ENCODE measurements around the gene AMIGO3.

The AMIGO3 gene

DNA sequence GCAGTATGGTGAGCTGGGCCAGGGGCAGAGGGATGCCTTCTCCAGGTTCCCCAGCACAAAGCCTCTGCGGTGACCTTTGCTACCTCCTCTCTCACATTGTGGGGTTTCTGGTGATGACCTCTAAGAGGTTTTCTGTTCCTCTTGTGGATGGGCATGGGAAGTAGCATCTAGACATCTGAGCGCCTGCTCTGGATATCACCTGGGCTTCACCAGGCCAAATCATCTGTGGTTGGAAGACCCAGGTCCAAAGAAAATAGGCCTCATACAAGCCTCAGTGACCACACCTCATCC is 38.3 kb downstream of the AMIGO3 start:
- H3K27ac ChIP-seq, result no peak overlapping the region
- TF ChIP-seq CTCF (IDR thresholded peaks at IDR 0.05) (no peak), ZFX (IDR thresholded peaks at IDR 0.05; ENCODE audit: borderline replicate concordance) (no peak)

DNA sequence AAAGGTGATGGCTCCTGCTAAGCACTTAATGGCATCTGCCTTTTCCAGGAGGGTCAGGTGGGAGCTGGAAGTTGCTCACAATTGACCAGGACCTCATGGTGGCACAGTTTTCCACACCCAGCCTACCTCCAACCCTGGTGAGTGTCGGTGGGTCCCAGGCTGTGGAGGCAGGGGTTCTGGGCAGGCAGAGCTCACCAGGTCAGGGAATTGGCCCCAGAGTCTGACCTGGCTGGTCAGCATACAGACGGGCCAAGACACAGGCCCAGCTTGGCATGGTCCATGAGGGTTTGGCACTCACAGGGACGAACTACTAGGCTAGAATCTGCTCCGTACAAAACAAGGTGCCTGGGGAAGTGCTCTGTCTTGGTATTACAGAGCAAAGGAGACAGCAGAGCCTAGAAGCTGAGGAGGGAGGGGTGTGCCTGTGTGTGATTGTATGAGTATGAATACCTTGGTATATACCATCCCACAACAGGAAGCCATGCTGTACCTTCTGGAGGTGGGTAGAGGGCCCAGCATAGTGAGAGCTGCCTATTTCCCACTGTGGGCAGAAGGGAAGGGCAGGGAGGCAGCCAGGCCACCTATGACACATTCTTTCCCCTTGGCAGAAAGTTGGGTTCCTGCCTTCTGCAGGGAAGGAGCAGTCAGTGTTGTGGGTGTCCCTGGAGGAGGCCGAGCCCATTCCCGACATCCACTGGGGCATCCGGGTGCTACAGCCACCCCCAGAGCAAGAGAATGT is 38.8 kb downstream of the AMIGO3 start:
- TF ChIP-seq CTCF (IDR thresholded peaks at IDR 0.05), result no peak
- no peak for TF ChIP-seq ZFX (IDR thresholded peaks at IDR 0.05; ENCODE audit: borderline replicate concordance)
- no peak overlapping the region for H3K27ac ChIP-seq

GRCh38 chr3:49675912-49676311 is 43.6 kb downstream of the AMIGO3 start:
- peak overlapping the region; percentile 97 for H3K27ac ChIP-seq
- TF ChIP-seq CTCF (IDR thresholded peaks at IDR 0.05), result no peak
- TF ChIP-seq ZFX (IDR thresholded peaks at IDR 0.05; ENCODE audit: borderline replicate concordance), result no peak

GRCh38 chr3:49674497-49674983 is 44.9 kb downstream of the AMIGO3 start:
- TF ChIP-seq ZFX (IDR thresholded peaks at IDR 0.05; ENCODE audit: borderline replicate concordance) (no peak), CTCF (IDR thresholded peaks at IDR 0.05) (no peak)
- H3K27ac ChIP-seq, result peak overlapping the region; percentile 97

- no peak for TF ChIP-seq ZFX (IDR thresholded peaks at IDR 0.05; ENCODE audit: borderline replicate concordance)
- H3K27ac ChIP-seq, result peak within 1 kb of the TSS; percentile 97
These were observed 45.6 kb downstream of the AMIGO3 start, which contains the start of gene APEH for GRCh38 chr3:49673715-49674496. Gene APEH (plus strand): TSS chr3:49674351. CDS start chr3:49674402, 51 bp downstream.

GRCh38 chr3:49673121-49673714 is 46.3 kb downstream of the AMIGO3 start:
- no peak for TF ChIP-seq ZFX (IDR thresholded peaks at IDR 0.05; ENCODE audit: borderline replicate concordance)
- TF ChIP-seq CTCF (IDR thresholded peaks at IDR 0.05), result no peak
- peak overlapping the region; percentile 97 for H3K27ac ChIP-seq

- H3K27ac ChIP-seq, result peak overlapping the region; percentile 97
- no peak for TF ChIP-seq ZFX (IDR thresholded peaks at IDR 0.05; ENCODE audit: borderline replicate concordance)
- TF ChIP-seq CTCF (IDR thresholded peaks at IDR 0.05), result peak; percentile 93
These were observed 47.9 kb downstream of the AMIGO3 start for GRCh38 chr3:49671291-49672288.
